Measurements from ENCODE around the gene SIGLEC12. TPM values are rescaled to one million over a fixed set of nuclear protein-coding genes. Genes with fewer than 3 reads are reported as not detected.
"Not testable (repeated sequence)": the region's sequence is repeated elsewhere in the genome, so short reads cannot be mapped to it uniquely, and the experiment has no call there.

Gene SIGLEC12
- total and polyA plus RNA-seq, 7 donors = 0.05 to 0.20 (median 0.13) TPM; not detected in 2

DNA sequence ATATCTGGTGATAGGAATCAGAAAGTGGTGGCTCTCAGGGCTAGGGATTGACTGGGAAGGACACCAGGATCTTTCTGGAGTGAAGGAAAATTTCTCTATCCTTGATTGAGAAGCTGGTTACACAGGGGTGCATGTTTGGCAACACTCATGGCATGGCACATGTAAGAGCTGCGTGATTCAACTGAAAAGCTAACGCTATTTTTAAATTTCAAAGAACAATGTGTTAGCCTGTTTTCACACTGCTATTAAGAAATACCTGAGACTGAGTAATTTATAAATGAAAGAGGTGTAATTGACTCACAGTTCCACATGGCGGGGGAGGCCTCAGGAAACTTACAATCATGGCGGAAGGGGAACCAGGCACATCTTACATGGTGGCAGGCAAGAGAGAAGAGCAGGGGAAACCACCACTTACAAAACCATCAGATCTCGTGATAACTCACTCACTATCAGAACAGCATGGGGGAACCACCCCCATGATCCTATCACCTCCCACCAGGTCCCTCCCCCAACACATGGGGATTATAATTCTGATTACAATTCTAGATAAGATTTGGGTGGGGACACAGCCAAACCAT lies 50.8 kb downstream of the SIGLEC12 start:
- Histone ChIP-seq H3K27me3 (ENCODE audit: insufficient read depth in 3 of 3, low read length in 2 of 3) (peaks cover 0 to 1% (median 0%) of the 10 kb centered on the region in 3 donors), H3K36me3 (ENCODE audit: insufficient read depth in 1 of 2, low read depth in 1 of 2) (no peaks in the 10 kb centered on the region), H3K4me3 (no peak overlapping the region), H3K4me1 (no peaks in the 10 kb centered on the region), H3K27ac (no peak overlapping the region), H3K9me3 (no peaks in the 10 kb centered on the region)
- intact Hi-C loops (cut with DNase I) = no loop called here
- DNase-seq (no peak), ATAC-seq (no peak)
- 79 to 87% (median 83%) methylated on average over 5 of the region's 5 CpGs for WGBS, 3 donors
- TF ChIP-seq, protein P1, sequence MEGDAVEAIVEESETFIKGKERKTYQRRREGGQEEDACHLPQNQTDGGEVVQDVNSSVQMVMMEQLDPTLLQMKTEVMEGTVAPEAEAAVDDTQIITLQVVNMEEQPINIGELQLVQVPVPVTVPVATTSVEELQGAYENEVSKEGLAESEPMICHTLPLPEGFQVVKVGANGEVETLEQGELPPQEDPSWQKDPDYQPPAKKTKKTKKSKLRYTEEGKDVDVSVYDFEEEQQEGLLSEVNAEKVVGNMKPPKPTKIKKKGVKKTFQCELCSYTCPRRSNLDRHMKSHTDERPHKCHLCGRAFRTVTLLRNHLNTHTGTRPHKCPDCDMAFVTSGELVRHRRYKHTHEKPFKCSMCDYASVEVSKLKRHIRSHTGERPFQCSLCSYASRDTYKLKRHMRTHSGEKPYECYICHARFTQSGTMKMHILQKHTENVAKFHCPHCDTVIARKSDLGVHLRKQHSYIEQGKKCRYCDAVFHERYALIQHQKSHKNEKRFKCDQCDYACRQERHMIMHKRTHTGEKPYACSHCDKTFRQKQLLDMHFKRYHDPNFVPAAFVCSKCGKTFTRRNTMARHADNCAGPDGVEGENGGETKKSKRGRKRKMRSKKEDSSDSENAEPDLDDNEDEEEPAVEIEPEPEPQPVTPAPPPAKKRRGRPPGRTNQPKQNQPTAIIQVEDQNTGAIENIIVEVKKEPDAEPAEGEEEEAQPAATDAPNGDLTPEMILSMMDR (IDR thresholded peaks at IDR 0.05) = no peak

DNA sequence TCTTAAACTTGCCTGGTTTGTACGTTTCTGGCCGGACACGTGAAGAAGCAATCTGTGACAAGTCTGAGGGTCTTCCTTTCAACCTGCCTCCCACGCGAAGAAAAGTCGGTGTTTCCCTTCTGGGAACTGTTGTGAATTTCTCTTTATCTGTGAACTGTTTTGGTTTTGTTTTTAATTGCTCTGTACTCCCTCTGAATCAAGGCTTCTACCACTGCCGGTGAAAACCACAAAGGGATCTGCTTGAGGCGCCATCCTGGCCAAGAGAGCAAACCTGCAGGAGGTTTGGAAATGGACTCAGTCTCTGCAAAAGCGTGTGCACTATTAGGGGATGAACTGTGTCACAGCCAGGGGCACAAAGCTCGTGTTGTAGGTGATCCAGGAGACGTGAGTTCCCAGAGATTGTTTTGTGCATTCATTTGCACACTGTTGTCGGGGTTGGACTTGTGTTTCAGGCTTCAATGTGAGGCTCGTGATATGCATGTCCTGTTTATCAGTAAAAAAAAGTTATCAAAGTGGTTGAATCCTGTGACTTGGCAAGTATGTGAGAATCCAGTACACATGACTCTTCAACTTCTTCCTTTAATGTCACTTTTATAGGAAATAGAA lies 53.1 kb downstream of the SIGLEC12 start:
- H3K36me3 ChIP-seq (ENCODE audit: insufficient read depth in 1 of 2, low read depth in 1 of 2) = no peaks in the 10 kb centered on the region
- intact Hi-C loops (cut with DNase I) = no loop called here
- ATAC-seq = no peak
- H3K27me3 ChIP-seq (ENCODE audit: insufficient read depth in 3 of 3, low read length in 2 of 3) = no peaks in the 10 kb centered on the region
- H3K27ac ChIP-seq = no peak overlapping the region
- no peaks in the 10 kb centered on the region for H3K9me3 ChIP-seq
- no peak overlapping the region for H3K4me3 ChIP-seq
- 65 to 68% (median 67%) methylated on average over 13 of the region's 13 CpGs for whole genome bisulfite sequencing, 3 donors
- H3K4me1 ChIP-seq = no peaks in the 10 kb centered on the region
- no peak for DNase-seq
- TF ChIP-seq, protein P1 (IDR thresholded peaks at IDR 0.05) = no peak

DNA sequence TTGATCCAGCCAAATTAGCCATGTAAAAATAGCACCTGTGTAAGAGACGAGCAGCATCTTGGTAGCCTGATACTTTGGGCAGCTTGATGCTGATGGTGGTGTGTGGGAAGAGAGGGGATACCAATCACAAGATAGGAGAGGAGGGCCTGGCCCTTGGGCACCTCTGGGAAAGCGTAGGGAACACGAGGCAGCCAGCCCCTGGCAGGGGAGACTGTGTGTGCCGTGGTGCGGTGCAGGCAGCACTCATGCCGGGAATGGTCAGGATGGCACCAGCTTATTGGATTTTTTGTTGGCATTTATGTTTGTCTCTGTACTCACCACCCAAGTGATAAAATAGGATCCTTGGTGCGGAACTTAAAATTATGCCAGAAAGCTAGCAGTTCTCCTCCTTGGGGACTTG lies 53.6 kb downstream of the SIGLEC12 start:
- Histone ChIP-seq H3K4me3 (no peak overlapping the region), H3K27ac (no peak overlapping the region), H3K36me3 (ENCODE audit: insufficient read depth in 1 of 2, low read depth in 1 of 2) (no peaks in the 10 kb centered on the region), H3K4me1 (no peaks in the 10 kb centered on the region), H3K27me3 (ENCODE audit: insufficient read depth in 3 of 3, low read length in 2 of 3) (no peaks in the 10 kb centered on the region), H3K9me3 (no peaks in the 10 kb centered on the region)
- ATAC-seq = no peak
- TF ChIP-seq, protein P1 (IDR thresholded peaks at IDR 0.05) = no peak
- 70 to 80% (median 73%) methylated on average over 7 of the region's 7 CpGs for WGBS, 3 donors
- DNase-seq = no peak
- intact Hi-C loops (cut with DNase I) = no loop called here

DNA sequence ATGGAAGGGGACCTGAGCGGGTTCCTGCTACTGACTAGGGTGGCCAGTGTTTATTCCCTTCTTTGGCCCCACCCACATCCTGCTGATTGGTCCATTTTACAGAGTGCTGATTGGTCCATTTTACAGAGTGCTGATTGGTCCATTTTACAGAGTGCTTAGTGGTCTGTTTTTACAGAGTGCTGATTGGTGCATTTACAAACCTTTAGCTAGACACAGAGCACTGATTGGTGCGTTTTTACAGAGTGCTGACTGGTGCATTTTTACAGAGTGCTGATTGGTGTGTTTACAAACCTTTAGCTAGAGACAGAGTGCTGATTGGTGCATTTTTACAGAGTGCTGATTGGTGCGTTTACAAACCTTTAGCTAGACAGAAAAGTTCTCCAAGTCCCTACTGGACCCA lies 54.1 kb downstream of the SIGLEC12 start:
- ATAC-seq; H3K36me3 ChIP-seq (ENCODE audit: insufficient read depth in 1 of 2, low read depth in 1 of 2); intact Hi-C loops (cut with DNase I); H3K4me1 ChIP-seq; H3K27ac ChIP-seq; H3K9me3 ChIP-seq; H3K4me3 ChIP-seq; DNase-seq; H3K27me3 ChIP-seq (ENCODE audit: insufficient read depth in 3 of 3, low read length in 2 of 3): not testable (repeated sequence)
- WGBS, 3 donors = 71 to 80% (median 73%) methylated on average over 3 of the region's 3 CpGs

DNA sequence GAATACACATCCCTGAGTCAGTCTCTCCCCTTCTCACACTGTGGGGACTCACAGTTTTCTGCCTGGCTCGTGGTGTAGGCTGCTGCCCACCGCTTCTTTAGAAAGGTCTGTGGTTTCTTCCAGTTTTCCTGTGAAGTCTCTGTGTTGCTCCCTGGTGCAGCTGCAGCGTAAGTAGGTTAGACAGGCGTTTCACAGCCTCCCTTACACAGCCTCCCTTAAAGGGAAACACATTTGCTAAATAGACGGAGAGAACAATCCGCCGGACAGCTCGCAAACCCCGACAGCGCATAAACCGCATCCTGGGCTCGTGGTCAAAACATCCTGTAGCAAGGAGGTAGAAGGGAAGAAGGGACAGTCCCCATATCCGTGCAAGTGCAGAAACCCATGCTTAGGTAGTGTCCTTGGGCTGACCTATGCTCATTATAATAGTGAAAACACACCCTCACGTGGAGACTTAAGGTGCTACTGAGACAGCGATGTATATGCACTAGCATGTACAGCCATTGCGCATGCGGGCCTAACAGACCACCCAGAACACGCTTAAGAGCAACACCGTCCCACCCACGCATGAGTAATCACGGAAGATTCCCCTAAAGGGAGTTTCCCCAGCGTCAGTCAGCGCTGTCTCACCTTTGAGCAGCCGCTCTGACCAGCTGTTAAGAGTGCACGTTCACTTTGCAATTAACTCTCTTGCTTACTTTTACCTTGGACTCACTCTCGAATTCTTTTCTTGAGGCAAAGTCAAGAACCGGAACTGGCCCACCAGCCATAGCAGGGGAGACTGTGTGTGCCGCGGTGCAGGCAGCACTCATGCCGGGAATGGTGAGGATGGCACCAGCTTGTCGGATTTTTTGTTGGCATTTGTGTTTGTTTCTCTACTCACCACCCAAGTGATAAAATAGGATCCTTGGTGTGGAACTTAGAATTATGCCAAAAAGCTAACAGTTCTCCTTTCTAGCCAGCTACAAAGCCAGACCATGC lies 59.9 kb downstream of the SIGLEC12 start:
- no peak for DNase-seq
- TF ChIP-seq, protein P1 (IDR thresholded peaks at IDR 0.05) = no peak
- Histone ChIP-seq H3K27me3 (ENCODE audit: insufficient read depth in 3 of 3, low read length in 2 of 3) (peaks cover 0 to 21% (median 0%) of the 10 kb centered on the region in 3 donors), H3K9me3 (no peaks in the 10 kb centered on the region), H3K36me3 (ENCODE audit: insufficient read depth in 1 of 2, low read depth in 1 of 2) (no peaks in the 10 kb centered on the region), H3K4me1 (no peaks in the 10 kb centered on the region), H3K27ac (no peak overlapping the region), H3K4me3 (no peak overlapping the region)
- intact Hi-C loops (cut with DNase I) = no loop called here
- ATAC-seq = no peak
- 61 to 63% (median 61%) methylated on average over 31 of the region's 31 CpGs for WGBS, 3 donors
